Panc1 (cell line): ENCODE data around the gene LYSMD3. TPM values are rescaled to one million over a fixed set of nuclear protein-coding genes. Genes with fewer than 3 reads are reported as not detected.

Experiments
- ATAC-seq: fragments of 200-7000 bp; cut with Tn5 transposase; 2 replicates; pipeline ENCODE4 v1.9.1; 2020; ENCODE audit warnings: mild to moderate bottlenecking, moderate library complexity
- BruUV-seq: library from RNA; stranded (reverse); fragments of 400-500 nt; replicated peaks from 2 replicates; lab custom pipeline; 2021; lab: Mats Ljungman, UMichigan
- CTCF ChIA-PET: fragments of 300-600 bp; sonication (Branson Sonifier 250); formaldehyde crosslinking; loops from one replicate; lab custom pipeline; 2022; ENCODE audit warnings: antibody characterized with exemption; lab: Charles Lee
- POLR2A ChIA-PET: fragments of 300-600 bp; sonication (Branson Sonifier 250); formaldehyde crosslinking; loops from one replicate; lab custom pipeline; 2022; ENCODE audit warnings: antibody characterized with exemption; lab: Charles Lee
- DNase-seq: peaks from one replicate; pipeline ENCODE4 v3.0.0-alpha.2; 2010; ENCODE audit warnings: low read depth, low spot score
- H3K27ac ChIP-seq: 2 replicates; pipeline ENCODE4 v1.5.1; 2011; ENCODE audit warnings: mild to moderate bottlenecking, low read length, inconsistent platforms
- H3K27me3 ChIP-seq: fragments of 200-500 bp; sonication (Bioruptor generic); 2 replicates; pipeline ENCODE4 v1.6.0; 2014; ENCODE audit warnings: low read length, inconsistent platforms; ENCODE audit not compliant: control insufficient read depth, insufficient read depth
- H3K36me3 ChIP-seq: fragments of 200-500 bp; sonication (Bioruptor generic); 2 replicates; pipeline ENCODE4 v1.5.1; 2014; ENCODE audit warnings: inconsistent platforms, mild to moderate bottlenecking, low read length, moderate library complexity; ENCODE audit not compliant: control insufficient read depth, insufficient read depth
- H3K4me1 ChIP-seq: 2 replicates; pipeline ENCODE4 v1.5.1; 2011; ENCODE audit warnings: inconsistent platforms, mild to moderate bottlenecking, low read length, moderate library complexity; ENCODE audit not compliant: control insufficient read depth, insufficient read depth
- H3K4me3 ChIP-seq, 2 experiments: 2 replicates each; pipeline ENCODE4 v1.5.1; 2011 to 2012; ENCODE audit warnings: low read depth in 2 of 2, low read length in 2 of 2, mild to moderate bottlenecking in 2 of 2, inconsistent platforms in 1 of 2, moderate library complexity in 1 of 2
- H3K9me3 ChIP-seq: fragments of 200-500 bp; sonication (Bioruptor generic); 2 replicates; pipeline ENCODE4 v1.5.1; 2014; ENCODE audit warnings: low read depth, mild to moderate bottlenecking, inconsistent platforms, low read length, moderate library complexity; ENCODE audit not compliant: control insufficient read depth, insufficient read depth
- CTCF ChIP-seq: fragments of 450-650 bp; IDR thresholded peaks from 2 replicates; pipeline ENCODE4 v1.5.1; 2017; ENCODE audit warnings: mild to moderate bottlenecking
- POLR2AphosphoS5 ChIP-seq: IDR thresholded peaks from 2 replicates; pipeline ENCODE4 v1.6.1; 2012; ENCODE audit warnings: mild to moderate bottlenecking, low read depth, low read length, moderate library complexity
- REST ChIP-seq, 2 experiments: IDR thresholded peaks; 2 replicates each; pipeline ENCODE4 v1.6.1; 2011 to 2012; ENCODE audit warnings: low read depth in 2 of 2, control low read depth in 1 of 2, low read length in 1 of 2, mild to moderate bottlenecking in 1 of 2, moderate library complexity in 1 of 2; ENCODE audit not compliant: insufficient read depth in 1 of 2
- SIN3A ChIP-seq: IDR thresholded peaks from 2 replicates; pipeline ENCODE4 v1.6.1; 2012; ENCODE audit warnings: low read depth, mild to moderate bottlenecking, low read length, moderate library complexity, borderline replicate concordance; ENCODE audit not compliant: insufficient read depth
- TCF7L2 ChIP-seq: IDR thresholded peaks from 2 replicates; pipeline ENCODE4 v1.6.1; 2011; ENCODE audit warnings: mild to moderate bottlenecking, low read depth, low read length, inconsistent platforms
- in situ Hi-C: cut with HindIII; loops from 2 replicates; pipeline ENCODE4 v1.10.0; 2016; ENCODE audit warnings: low sequenced_read_pairs, low pct_unique_long_range_greater_than_20kb
- intact Hi-C: fragments of 100-400 bp; cut with micrococcal nuclease; formaldehyde crosslinking; loops from one replicate; pipeline ENCODE4 v1.10.0; 2022; ENCODE audit not compliant: unreplicated experiment
- total RNA-seq: library from RNA; stranded (reverse); gene quantifications from one replicate; pipeline ENCODE4 v1.2.1, GENCODE V29; 2021; ENCODE audit not compliant: unreplicated experiment

The LYSMD3 gene
- total RNA-seq, 1 experiment from 2014 or later = 16.0 TPM

- Histone ChIP-seq H3K36me3 (no peaks in the 10 kb centered on the region; the same call in 1 of the 2 replicates), H3K4me3 (no peak overlapping the region), H3K27me3 (no peaks in the 10 kb centered on the region), H3K27ac (no peak overlapping the region), H3K4me1 (peaks cover 13% of the 10 kb centered on the region), H3K9me3 (no peaks in the 10 kb centered on the region)
- no TSS peak for BruUV-seq
- DNase-seq = no peak
- ATAC-seq = no peak
- intact Hi-C loops (no loop called here), in situ Hi-C loops (no loop called here)
- ChIA-PET CTCF (no interaction called here), POLR2A (no interaction called here)
- TF ChIP-seq POLR2AphosphoS5 (no peak), TCF7L2 (no peak), SIN3A (no peak), CTCF (no peak), REST (IDR thresholded peaks at IDR 0.05; ENCODE audit: insufficient read depth in 1 of 2, low read depth in 2 of 2, low read length in 1 of 2) (no peak)
Measured at GRCh38 chr5:90479611-90480385, 49.6 kb downstream of the LYSMD3 start.

GRCh38 chr5:90477621-90478215, 51.7 kb downstream of the LYSMD3 start:
- CTCF ChIA-PET = no interaction called here
- BruUV-seq = no TSS peak
- POLR2A ChIA-PET = no interaction called here
- H3K4me1 ChIP-seq = peaks cover 17% of the 10 kb centered on the region
- no peaks in the 10 kb centered on the region for H3K9me3 ChIP-seq
- H3K27me3 ChIP-seq = no peaks in the 10 kb centered on the region
- H3K27ac ChIP-seq = no peak overlapping the region
- in situ Hi-C loops (no loop called here), intact Hi-C loops (no loop called here)
- TF ChIP-seq REST (IDR thresholded peaks at IDR 0.05; ENCODE audit: insufficient read depth in 1 of 2, low read depth in 2 of 2, low read length in 1 of 2) (no peak), CTCF (no peak), SIN3A (no peak), POLR2AphosphoS5 (no peak), TCF7L2 (no peak)
- no peak overlapping the region for H3K4me3 ChIP-seq
- DNase-seq (no peak), ATAC-seq (no peak)
- no peaks in the 10 kb centered on the region; the same call in none of the 2 replicates for H3K36me3 ChIP-seq
